ENCODE measurements around the gene DNAH17. TPM values are rescaled to one million over a fixed set of nuclear protein-coding genes. Genes with fewer than 3 reads are reported as not detected.

Gene DNAH17
- total RNA-seq, 1 experiment from 2014 or later, result 0.13 TPM

- H3T11ph ChIP-seq (ENCODE audit: low read length), result no peak overlapping the region
- H4K20me1 ChIP-seq (ENCODE audit: control insufficient read depth, insufficient read depth, insufficient read length), result no peaks in the 10 kb centered on the region
- H3K36me3 Mint-ChIP-seq (ENCODE audit: insufficient read depth in 1 of 3, low read depth in 3 of 3), result peaks cover 0 to 4% (median 0%) of the 10 kb centered on the region in 3 experiments; a peak in 2 of 7 replicates
- no peak overlapping the region for H3K9ac ChIP-seq (ENCODE audit: extremely low read depth, insufficient read length, low read length)
- no peak overlapping the region for H2BK5ac ChIP-seq (ENCODE audit: insufficient read length, low read length)
- no peak overlapping the region for H3K4me2 ChIP-seq (ENCODE audit: insufficient read depth, insufficient read length, low read length)
- DNase-seq, result peak; percentile 17
- no peak overlapping the region for H4K5ac ChIP-seq (ENCODE audit: insufficient read length, low read depth, low read length)
- H3K27ac Mint-ChIP-seq, result no peak overlapping the region; a peak in 2 of 7 replicates
- no peak overlapping the region for H2AFZ ChIP-seq (ENCODE audit: low read length)
- no peak overlapping the region for H4K91ac ChIP-seq (ENCODE audit: insufficient read length, low read depth, low read length)
- no peak overlapping the region for H3K56ac ChIP-seq (ENCODE audit: insufficient read length, low read depth, low read length)
- TF ChIP-seq CTCF (conservative IDR thresholded peaks at IDR 0.05), result no peak
- no peak overlapping the region for H2AK5ac ChIP-seq (ENCODE audit: insufficient read length, low read length)
- no peak overlapping the region for H3K23ac ChIP-seq (ENCODE audit: insufficient read length, low read depth, low read length)
- H3K27me3 ChIP-seq (ENCODE audit: insufficient read depth, low read length), result no peaks in the 10 kb centered on the region
- no peak overlapping the region for H3K14ac ChIP-seq (ENCODE audit: insufficient read depth, low read length)
- no peak overlapping the region for H3K27ac ChIP-seq (ENCODE audit: insufficient read length, low read depth, low read length)
- no peaks in the 10 kb centered on the region for H3K9me3 ChIP-seq (ENCODE audit: control insufficient read depth, low read depth, low read length)
- H4K8ac ChIP-seq (replicated peaks; ENCODE audit: insufficient read length, low read depth, low read length), result no peak overlapping the region
- no CpG with 5 or more reads among the region's 19 CpGs for WGBS (ENCODE audit: extremely low coverage, insufficient read length, low lambda C conversion rate)
- H3K23me2 ChIP-seq (ENCODE audit: insufficient read length, low read depth, low read length, poor library complexity, severe bottlenecking), result no peaks in the 10 kb centered on the region
- H2BK120ac ChIP-seq (ENCODE audit: low read depth, low read length, poor library complexity, severe bottlenecking), result no peak overlapping the region
- no peak overlapping the region for H2BK20ac ChIP-seq (ENCODE audit: low read depth, low read length, poor library complexity, severe bottlenecking)
- H3K4me1 ChIP-seq (ENCODE audit: insufficient read depth, low read length), result no peaks in the 10 kb centered on the region
- no peak overlapping the region for H2BK12ac ChIP-seq (ENCODE audit: insufficient read length, low read depth, low read length)
- no peak overlapping the region for H3K4ac ChIP-seq (ENCODE audit: low read depth, low read length)
- no peak overlapping the region for H3K18ac ChIP-seq (ENCODE audit: insufficient read length, low read depth, low read length)
- no peaks in the 10 kb centered on the region for H3K9me3 Mint-ChIP-seq
- no peak overlapping the region for H3K4me3 Mint-ChIP-seq
- H3K79me1 ChIP-seq (ENCODE audit: insufficient read depth, low read depth, low read length, poor library complexity, severe bottlenecking), result no peaks in the 10 kb centered on the region
- no peak overlapping the region for H2BK15ac ChIP-seq (ENCODE audit: low read depth, low read length)
- H3K79me2 ChIP-seq (ENCODE audit: insufficient read depth, low read length), result no peaks in the 10 kb centered on the region
- no peaks in the 10 kb centered on the region for H3K27me3 Mint-ChIP-seq (ENCODE audit: low read depth)
- H3K4me1 Mint-ChIP-seq, result peaks cover 5 to 18% of the 10 kb centered on the region in 2 experiments; a peak in 3 of 4 replicates
Measured at GRCh38 chr17:78532922-78533640, 44.1 kb downstream of the DNAH17 start.

All from H9 (cell line).